GM08714 (cell line): ENCODE data around the gene KBTBD3.
"Not testable (repeated sequence)": the region's sequence is repeated elsewhere in the genome, so short reads cannot be mapped to it uniquely, and the experiment has no call there.

Experiments used
- H3K4me3 ChIP-seq: fragments of 200-500 bp; sonication (Bioruptor generic); 2 replicates; pipeline ENCODE4 v1.5.1; 2014; ENCODE audit warnings: mild to moderate bottlenecking, low read length, inconsistent platforms
- ZNF274 ChIP-seq: IDR thresholded peaks from 2 replicates; pipeline ENCODE4 v1.6.1; 2012; ENCODE audit warnings: mild to moderate bottlenecking, low read depth, low read length

Gene KBTBD3

GRCh38 chr11:106076171-106076918 is 802 bp downstream of the KBTBD3 start:
- peak overlapping the region; percentile 79 for H3K4me3 ChIP-seq
- no peak for TF ChIP-seq ZNF274

- no peak for TF ChIP-seq ZNF274
Measured at GRCh38 chr11:106072804-106073203, 4.3 kb downstream of the KBTBD3 start.

GRCh38 chr11:106070606-106071005 is 6.5 kb downstream of the KBTBD3 start:
- TF ChIP-seq ZNF274 = no peak
- H3K4me3 ChIP-seq = no peak overlapping the region

More at GRCh38 chr11:106072804-106073203, 4.3 kb downstream of the KBTBD3 start:
- H3K4me3 ChIP-seq = no peak overlapping the region

GRCh38 chr11:106063009-106063408 is 14.1 kb downstream of the KBTBD3 start:
- no peak for TF ChIP-seq ZNF274
- H3K4me3 ChIP-seq = no peak overlapping the region

- TF ChIP-seq ZNF274 = no peak
Measured at GRCh38 chr11:106061954-106062949, 14.9 kb downstream of the KBTBD3 start.

GRCh38 chr11:106061249-106061784 is 15.8 kb downstream of the KBTBD3 start:
- no peak for TF ChIP-seq ZNF274

More at GRCh38 chr11:106061954-106062949, 14.9 kb downstream of the KBTBD3 start:
- no peak overlapping the region for H3K4me3 ChIP-seq

GRCh38 chr11:106059617-106060016 is 17.5 kb downstream of the KBTBD3 start:
- no peak overlapping the region for H3K4me3 ChIP-seq
- TF ChIP-seq ZNF274 = no peak

More at GRCh38 chr11:106061249-106061784, 15.8 kb downstream of the KBTBD3 start:
- no peak overlapping the region for H3K4me3 ChIP-seq

GRCh38 chr11:106058377-106058776 is 18.8 kb downstream of the KBTBD3 start:
- H3K4me3 ChIP-seq = not testable (repeated sequence)

- no peak overlapping the region for H3K4me3 ChIP-seq
- no peak for TF ChIP-seq ZNF274
Measured at GRCh38 chr11:106051103-106051502, 26.0 kb downstream of the KBTBD3 start.

GRCh38 chr11:106049727-106050476 is 27.2 kb downstream of the KBTBD3 start:
- TF ChIP-seq ZNF274 = no peak
- no peak overlapping the region for H3K4me3 ChIP-seq

- no peak for TF ChIP-seq ZNF274
Measured at GRCh38 chr11:106047631-106048030, 29.5 kb downstream of the KBTBD3 start.

GRCh38 chr11:106043540-106043939 is 33.6 kb downstream of the KBTBD3 start:
- no peak for TF ChIP-seq ZNF274
- no peak overlapping the region for H3K4me3 ChIP-seq

More at GRCh38 chr11:106047631-106048030, 29.5 kb downstream of the KBTBD3 start:
- no peak overlapping the region for H3K4me3 ChIP-seq

- TF ChIP-seq ZNF274 = no peak
- no peak overlapping the region for H3K4me3 ChIP-seq
Measured at GRCh38 chr11:106032861-106033260, 44.3 kb downstream of the KBTBD3 start.

- no peak overlapping the region for H3K4me3 ChIP-seq
- TF ChIP-seq ZNF274 = no peak
Measured at GRCh38 chr11:106031936-106032335, 45.2 kb downstream of the KBTBD3 start.
